Activated CD4-positive, alpha-beta T cell treated with anti-CD3 and anti-CD28 coated beads, Interleukin-2, amount 50 U/mL, for 1 hour (primary cell): Measurements from ENCODE around the gene NME7.
"Not testable (repeated sequence)": the region's sequence is repeated elsewhere in the genome, so short reads cannot be mapped to it uniquely, and the experiment has no call there.

Source experiments
- DNase-seq: peaks from one replicate; pipeline ENCODE4 v3.0.0-alpha.2; 2020

Gene NME7

DNA sequence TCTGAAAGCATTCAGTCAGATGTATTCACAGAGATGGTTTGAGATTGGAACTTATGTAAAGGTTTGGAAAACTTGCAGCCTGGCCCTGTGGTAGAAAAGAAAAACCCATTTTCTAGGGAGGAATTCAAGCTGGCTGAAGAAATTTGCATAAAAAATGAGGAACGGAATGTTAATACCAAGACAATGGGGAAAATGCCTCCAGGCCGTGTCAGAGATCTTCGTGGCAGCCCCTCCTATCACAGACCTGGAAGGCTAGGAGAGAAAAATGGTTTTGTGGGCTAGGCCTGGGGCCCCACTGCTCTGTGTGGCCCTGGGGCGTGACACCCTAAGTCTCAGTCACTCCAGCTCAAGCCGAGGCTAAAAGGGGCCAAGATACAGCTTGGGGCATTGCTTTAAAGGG, 26.7 kb downstream of the NME7 start:
- no peak for DNase-seq

DNA sequence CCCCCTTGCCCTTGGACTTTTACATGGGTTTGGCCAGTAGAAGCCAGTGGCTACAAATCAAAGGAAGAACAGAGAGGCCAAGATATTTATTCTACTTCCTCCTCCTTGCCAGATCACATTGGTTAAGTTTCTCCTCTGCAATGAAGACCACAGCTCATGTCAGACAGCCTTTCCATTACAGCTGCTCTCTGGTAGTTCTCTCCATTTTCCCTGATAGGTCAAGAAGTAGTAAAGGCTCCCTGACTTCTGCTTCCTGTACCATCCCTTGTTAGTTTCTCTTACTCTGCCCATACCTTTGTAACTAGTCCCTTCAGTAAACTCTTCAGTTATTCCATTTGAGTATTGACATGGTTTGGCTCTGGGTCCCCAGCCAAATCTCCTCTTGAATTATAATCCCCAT, 27.8 kb downstream of the NME7 start:
- DNase-seq: no peak

DNA sequence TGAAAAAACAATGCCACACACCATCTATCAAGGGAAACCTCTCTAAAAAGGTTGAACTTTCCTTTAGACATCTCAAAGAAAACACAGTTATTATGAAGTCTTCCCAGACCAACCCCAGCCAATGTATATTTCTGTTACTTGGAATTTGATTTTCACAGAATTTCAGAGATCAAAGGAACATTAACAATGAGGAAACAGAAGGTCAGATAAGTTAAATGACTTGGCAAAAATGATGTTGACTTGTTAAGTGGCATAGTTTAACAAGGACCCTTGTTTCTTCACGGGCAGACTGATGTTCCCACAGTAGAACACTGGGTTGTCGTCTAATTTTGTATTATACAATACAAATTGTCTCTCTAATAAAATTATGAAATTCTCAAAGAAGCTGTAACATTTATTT, 29.0 kb downstream of the NME7 start:
- no peak for DNase-seq

DNA sequence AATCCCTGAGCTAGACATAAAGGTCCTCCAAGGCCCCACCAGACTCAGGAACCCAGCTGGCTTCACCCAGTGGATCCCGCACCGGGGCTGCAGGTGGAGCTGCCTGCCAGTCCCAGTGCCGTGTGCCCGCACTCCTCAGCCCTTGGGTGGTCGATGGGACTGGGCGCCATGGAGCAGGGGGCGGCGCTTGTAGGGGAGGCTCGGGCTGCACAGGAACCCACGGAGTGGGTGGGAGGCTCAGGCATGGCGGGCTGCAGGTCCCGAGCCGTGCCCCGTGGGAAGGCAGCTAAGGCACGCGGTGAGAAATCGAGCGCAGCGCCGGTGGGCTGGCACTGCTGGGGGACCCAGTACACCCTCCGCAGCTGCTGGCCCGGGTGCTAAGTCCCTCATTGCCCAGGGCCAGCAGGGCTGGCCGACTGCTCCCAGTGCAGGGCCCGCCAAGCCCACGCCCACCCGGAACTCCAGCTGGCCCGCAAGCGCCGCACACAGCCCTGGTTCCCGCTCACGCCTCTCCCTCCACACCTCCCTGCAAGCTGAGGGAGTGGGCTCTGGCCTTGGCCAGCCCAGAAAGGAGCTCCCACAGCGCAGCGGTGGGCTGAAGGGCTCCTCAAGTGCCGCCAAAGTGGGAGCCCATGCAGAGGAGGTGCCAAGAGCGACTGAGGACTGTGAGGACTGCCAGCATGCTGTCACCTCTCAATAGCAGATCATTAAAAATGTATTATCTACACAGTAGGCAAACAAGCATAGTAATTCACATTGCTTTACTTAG, 30.5 kb downstream of the NME7 start:
- DNase-seq: not testable (repeated sequence)

DNA sequence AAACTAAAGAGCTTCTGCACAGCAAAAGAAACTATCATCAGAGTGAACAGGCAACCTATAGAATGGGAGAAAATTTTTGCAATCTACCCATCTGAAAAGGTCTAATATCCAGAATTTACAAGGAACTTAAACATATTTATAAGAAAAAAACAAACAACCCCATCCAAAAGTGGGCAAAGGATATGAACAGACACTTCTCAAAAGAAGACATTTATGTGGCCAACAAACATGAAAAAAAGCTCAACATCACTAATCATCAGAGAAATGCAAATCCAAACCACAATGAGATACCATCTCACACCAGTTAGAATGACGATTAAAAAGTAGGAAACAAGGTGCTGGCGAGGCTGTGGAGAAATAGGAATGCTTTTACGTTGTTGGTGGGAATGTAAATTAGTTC, 32.9 kb downstream of the NME7 start:
- not testable (repeated sequence) for DNase-seq

DNA sequence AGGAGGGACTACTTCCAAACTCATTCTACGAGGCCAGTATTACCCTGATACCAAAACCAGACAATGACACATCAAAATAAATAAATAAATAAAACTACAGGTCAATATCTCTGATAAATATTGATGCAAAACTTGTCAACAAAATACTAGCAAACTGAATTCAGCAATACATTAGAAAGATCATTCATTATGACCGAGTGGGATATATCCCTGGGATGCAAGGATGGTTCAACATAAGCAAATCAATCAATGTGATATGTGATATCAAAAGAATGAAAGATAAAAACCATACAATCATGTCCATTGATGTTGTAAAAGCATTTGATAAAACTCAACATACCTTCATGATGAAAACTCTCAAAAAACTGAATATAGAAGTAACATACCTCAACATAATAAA, 36.7 kb downstream of the NME7 start:
- no peak for DNase-seq

DNA sequence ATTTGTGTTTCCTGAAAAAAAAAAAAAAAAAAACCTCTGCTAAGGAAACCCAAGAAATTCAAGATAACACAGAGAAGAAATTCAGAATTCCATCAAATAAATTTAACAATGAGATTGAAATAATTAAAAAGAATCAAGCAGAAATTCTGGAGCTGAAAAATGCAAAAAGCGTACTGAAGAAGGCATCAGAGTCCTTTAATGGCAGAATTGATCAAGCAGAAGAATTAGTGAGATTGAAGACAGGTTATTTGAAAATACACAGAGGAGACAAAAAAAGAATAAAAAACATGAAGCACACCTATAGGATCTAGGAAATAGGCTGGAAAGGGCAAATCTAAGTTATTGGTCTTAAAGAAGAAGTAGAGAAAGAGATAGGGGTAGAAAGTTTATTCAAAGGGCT, 38.2 kb downstream of the NME7 start:
- no peak for DNase-seq

DNA sequence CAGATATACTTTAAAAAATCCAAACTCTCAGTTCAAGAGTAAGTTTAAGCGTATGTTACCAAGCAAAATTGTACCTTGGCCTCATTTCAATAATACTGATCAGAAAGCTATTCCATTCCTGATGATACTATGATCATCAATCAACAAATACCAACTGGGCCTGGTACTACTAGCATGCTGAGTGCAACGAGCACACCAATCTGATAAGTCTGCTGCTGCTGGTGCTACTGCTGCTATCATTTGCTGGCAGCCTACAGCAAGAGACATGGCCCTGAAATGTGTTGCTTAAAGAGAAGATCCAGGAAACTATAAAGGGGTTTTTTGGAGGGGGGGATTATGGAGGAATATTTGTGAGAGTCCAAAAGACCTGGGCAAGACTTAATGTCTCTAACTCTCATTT, 39.7 kb downstream of the NME7 start:
- no peak for DNase-seq

DNA sequence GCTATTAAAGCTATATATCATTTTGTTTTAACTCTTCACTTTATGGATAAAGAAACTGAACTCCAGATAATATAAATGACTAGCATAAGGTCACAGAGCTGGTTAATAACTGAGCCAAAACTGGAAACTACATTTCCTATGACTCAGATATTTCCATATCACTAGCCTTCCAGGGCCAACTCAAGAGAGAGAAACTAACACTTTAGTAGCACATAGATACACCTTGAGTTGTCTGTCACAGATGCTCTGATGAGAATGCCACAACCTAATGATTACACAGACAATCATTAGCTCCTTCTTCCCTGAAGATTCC, 40.7 kb downstream of the NME7 start:
- DNase-seq: no peak

DNA sequence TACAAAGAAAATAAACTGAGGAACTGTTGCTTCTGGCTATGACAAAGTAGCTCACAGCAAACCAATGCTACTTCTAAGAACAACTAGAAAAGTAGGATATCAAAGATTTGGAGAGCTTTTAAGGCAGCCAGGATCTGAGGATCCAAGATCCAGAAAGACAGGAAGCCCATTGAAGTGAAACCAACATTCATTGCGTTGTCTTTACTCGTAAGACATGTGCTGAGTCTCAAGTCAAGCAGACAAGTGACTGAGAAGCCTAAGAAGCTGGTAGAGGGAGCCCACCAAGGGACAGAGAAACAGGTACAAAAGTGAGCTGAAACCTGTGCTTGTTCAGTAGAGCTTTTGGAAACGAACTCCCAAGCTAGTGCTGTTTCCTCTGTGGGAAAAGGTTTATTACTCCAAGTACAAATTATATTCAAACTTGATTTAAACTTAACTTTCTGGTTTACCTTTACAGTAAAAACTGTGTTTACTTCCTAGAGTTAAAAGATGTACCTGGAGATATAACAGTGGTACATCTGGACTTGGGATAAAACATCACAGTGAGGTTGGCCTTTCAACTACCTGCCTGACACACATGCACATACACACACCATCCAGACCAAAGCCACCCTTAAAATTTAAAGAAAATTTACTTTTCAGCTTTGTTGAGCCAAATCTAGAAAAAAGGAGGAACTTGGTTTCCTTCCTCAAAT, 41.2 kb downstream of the NME7 start:
- no peak for DNase-seq

DNA sequence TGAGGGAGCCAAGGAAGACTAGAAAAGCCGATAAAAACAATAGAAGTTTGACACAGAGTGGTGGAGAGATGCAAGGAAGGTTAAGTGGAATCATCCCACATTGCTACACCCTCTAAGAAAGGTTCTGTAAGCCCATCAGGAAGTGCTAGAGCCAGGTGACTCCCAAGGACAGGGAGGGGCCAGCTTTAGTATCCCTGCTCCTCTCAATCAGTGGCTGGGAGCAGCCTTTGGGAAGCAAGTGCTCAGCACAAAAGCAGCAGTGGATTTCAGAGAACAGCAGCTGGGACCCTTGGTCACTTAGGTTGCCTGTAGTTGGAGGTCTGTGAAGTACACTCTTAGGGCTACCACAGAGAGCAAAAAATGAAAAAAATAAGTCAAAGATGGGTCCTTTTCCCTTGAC, 42.5 kb downstream of the NME7 start:
- no peak for DNase-seq

DNA sequence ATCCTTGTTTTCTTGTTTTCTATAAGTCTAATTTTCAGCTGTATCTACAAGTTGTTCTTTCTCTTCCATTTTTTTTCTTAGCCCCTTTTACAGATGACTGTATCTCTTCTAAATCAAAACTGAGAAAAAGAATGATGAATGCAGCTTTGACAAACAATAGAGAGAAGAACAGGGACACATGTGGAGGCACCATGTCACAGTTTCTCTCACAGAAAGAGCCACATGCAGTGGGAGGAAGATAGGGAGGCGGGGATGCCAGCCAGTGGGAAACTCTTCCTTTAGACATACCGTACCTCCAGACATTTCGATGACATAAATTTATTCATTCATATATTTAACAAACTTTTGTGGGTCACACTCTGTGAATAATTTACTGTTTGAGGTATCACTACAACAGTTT, 45.5 kb downstream of the NME7 start:
- DNase-seq: no peak

DNA sequence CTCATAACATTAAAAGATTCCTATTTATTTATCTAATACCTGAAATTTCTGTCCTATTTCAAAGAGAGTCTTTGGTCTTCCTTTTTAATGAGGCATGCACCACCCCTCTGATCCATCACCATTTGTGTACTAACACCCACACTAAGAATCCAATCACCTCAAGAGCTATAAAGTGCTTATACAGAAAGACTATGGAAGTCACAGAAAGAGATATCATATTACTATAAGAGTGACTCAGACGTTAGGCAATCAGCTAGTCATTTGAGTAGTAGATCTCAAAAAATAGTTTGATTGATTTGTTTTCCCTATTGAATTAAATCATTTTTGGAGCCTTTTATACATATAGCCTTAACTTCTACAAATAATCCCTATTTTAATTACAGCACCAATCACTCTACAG, 46.1 kb downstream of the NME7 start:
- DNase-seq: no peak

DNA sequence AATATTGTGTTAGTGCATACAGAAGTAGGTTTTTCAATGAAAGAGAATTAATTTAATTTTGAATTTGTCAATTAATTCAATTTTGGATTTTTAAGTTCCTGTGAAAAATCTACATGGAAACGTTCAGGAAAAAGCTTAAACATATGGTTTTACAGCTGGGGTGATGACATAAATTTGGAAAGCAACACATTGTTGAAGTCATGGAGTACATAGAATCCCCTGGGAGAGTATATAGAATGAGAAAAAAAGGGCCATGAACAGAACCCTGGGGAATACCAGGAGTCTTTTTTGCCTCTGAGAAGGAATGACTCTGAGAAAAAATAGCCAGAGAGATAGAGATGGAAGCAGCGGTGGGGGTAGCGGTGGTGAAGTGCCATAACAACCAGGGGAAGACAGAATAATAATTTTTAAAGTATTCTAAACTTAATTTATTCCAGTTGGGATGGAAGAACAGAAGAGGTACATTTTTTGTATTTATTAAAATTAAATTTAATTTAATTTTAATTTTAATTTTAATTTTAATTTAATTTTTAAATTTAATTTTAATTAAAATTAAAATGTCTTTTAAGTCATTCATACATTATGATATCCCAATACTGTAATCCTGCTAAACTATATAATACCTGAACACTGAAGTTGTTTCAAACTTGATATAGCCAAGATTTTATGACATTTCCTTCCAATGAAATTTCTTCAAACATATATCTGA, 48.9 kb downstream of the NME7 start:
- no peak for DNase-seq

DNA sequence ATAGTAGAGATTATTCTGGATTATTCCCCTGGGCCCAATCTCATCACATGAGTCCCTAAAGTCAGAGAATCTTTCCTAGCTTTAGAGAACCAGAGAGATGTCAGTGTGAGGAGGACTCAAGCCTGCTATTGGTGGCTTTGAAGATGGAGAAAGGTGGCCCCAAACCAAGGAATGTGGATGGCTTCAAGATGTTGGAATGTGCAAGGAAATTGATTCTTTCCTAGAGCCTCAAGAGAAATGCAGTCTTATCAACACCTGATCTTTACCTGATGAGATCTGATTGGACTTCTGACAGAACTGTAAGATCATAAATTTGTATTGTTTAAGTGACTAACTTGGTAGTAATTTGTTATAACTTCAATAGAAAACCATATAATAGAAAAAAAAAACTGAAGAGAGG, 51.0 kb downstream of the NME7 start:
- no peak for DNase-seq

DNA sequence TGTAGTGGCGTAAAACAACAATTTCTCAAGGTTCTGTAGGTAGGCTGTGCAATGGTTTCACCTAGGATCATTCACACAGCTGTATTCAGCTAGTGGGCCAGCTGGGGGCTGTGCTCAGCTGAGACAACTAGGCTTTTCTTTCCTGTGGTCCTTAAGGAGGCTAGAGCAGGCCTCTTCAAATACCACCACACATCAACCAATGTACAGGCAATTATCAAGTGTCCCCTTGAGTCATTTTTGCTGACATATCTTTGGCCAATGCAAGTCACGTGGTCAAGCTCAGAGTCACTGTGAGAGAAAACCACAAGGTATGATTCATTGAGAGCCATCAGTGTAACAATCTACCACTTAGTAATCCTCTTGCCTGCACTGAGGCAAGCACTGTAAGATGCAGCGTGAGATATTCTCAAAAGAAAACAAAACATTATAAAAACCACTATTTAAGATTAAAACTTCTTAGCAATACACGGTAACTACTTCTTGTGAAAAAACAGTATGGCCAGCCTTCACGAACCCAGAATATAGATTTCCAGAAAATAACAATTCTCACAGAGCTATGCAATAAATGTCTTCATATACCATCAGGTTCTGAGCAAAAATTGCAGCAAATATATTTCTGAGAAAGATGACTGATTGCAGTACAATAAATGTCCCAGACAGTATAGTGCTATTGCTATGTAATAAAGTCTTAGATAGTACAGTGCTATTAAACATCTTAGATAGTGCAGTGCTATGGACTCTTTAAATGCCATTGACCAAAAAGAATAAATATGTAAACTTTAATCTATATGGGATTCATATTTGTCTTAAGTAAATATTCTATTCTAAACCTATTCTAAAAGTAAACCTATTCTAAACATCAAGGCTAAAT, 55.3 kb downstream of the NME7 start:
- no peak for DNase-seq

DNA sequence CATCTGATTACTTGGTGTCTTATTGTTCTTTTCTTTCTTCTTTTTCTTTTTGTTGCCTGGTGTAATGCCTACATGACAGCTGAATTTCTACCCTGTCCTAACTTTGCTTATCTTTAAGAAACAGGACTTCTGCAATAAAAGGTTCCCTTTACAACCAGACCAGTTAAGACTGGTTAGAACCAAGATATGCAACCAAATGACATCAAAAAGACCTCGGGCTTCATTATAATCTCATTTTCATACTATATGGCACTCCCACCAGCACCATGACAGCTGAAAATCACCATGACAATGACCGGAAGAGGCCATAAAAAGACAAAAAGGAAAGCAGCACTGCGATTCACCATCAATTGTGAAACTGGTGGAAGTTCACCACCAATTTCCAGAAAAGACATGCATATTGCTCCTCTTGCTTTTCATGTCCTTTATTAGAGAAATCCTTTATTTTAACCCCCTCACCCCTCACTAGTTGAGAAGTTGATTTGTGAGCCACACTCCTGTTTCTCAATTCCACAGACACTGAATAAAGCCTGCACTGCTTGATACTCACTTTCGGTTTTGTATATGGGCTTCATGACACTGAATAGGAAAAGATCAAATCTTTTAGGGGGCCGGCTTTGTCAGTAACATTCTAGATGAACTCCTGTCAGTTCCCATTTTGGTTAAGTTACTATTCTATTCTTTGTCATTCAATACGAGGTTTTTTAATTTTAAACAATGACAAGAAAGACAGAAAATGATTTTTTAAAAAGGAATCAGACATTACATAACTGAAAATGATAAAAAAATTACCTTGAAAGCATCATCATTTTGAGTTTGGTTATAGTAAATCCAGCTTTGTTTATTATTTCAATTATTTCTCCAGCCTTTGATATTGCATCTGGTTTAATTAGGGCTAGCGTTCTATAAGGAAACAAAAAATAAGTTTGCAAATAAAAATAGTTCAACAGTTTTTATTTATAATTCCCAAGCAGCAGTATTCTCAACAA, 58.1 kb downstream of the NME7 start:
- no peak for DNase-seq

DNA sequence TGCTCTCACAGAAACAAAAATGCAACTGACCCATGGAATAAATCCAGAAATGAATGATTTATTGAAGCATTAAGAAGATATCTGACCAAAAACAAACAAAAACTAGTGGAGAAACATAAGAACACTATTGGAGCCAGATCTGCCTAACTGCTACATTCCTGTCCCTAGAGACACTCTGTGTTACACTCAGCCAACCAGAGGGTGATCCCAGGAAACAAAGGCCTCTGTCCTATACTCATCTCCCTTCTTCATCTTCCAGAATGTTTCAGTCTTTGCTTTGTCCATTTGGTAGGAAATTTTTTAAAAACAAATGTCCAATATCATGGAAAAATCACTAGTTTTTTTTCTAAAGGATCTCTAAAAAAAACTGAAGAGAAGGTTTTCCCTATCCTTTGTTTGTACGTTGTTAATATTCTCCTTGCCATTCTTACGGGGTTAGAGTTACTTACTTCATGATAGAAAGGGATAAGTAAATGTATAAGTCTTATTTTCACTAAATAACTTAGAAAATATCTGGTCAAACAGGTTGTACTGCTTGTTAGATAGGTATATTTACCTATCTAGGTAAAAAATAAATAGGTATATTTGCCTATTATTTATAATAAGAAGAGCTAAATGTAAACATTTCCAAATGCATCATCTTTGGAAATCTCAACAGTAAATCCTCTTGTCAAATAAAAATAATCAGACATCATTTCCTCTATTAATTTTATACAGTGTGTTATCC, 59.1 kb downstream of the NME7 start:
- DNase-seq: no peak

DNA sequence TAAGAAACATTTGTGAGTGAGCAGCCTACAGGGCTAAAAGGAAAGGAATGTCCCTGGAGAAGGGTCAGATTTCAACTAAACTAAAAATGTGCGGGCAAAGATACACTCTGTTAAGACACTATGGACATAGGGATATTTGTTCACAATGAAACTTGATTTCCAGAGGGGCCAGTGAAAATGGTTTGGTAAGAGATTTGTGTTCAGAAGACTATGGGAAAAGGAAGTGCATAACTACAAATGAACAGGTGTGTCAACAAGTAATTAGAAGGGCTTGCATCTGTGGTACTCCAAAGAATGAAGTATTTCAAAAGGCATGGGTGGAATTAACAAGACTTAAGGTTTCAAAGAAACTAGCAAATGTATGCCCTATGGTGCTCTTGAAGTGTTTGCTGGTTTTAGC, 60.4 kb downstream of the NME7 start:
- no peak for DNase-seq

DNA sequence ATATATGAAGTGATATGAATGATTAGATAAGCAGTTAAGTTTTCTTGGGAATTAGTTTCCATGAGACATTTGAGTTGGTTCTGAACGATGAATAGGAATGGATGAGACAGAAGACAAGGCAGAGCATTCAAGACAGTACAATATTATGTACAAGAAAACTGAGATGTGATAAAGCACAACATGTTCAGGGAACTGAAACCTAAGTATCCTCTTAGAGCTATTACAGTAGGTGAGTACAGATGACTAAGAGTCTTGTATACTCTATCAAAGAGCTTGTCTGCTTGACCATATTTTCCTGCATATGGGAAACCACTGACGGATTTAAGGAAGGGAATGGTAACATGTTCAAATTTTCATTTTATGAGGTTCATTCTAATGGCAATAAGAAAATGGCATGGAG, 61.6 kb downstream of the NME7 start:
- DNase-seq: no peak

DNA sequence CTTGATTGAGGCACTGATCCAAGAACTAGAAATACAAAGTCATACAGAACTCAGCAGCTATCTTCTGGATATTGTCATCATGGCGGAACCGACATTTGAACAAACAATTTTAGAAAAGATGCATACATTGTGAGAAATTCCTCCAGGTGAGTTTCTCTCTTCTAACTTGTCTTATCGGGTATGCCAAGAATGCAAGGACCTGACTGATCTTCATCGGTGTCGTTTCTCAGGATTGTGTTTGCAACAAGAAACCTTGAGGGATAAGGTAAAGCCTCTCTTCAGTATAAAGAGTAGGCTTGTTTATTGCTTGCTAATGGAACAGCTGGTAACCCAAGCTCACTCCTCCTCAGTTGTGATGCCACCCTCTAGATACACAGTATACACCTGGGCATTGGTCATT, 62.2 kb downstream of the NME7 start:
- no peak for DNase-seq
